Measurements from ENCODE around the gene SV2B. TPM values are rescaled to one million over a fixed set of nuclear protein-coding genes. Genes with fewer than 3 reads are reported as not detected.

The SV2B gene
- total RNA-seq, 2 donors from 2014 or later, result 6.5 to 8.8 TPM

GRCh38 chr15:91126080-91126479 is 26.0 kb downstream of the SV2B start:
- Mint-ChIP-seq H3K9me3 (no peaks in the 10 kb centered on the region), H3K4me3 (no peak overlapping the region), H3K27me3 (ENCODE audit: insufficient read depth) (peaks cover 24% of the 10 kb centered on the region), H3K36me3 (ENCODE audit: low read depth) (no peaks in the 10 kb centered on the region), H3K27ac (no peak overlapping the region), H3K4me1 (peaks cover 5% of the 10 kb centered on the region)
- H3K27ac ChIP-seq (ENCODE audit: low read depth, low read length), result no peak overlapping the region
- TF ChIP-seq CTCF (conservative IDR thresholded peaks at IDR 0.05), result no peak
- peaks cover 29% of the 10 kb centered on the region for H3K27me3 ChIP-seq (ENCODE audit: control insufficient read depth, insufficient read depth, low read length, poor library complexity, severe bottlenecking)
- H3K4me1 ChIP-seq (ENCODE audit: control insufficient read depth, insufficient read depth, low read length), result peaks cover 11% of the 10 kb centered on the region
- H3K36me3 ChIP-seq (ENCODE audit: control insufficient read depth, insufficient read depth, low read length), result no peaks in the 10 kb centered on the region
- no peak overlapping the region for H3K9ac ChIP-seq (ENCODE audit: extremely low read depth, low read length, poor library complexity, severe bottlenecking)
- no peaks in the 10 kb centered on the region for H3K9me3 ChIP-seq (ENCODE audit: control insufficient read depth, low read length)
- H3K4me3 ChIP-seq (ENCODE audit: low read length), result no peak overlapping the region
- DNase-seq, result no peak

GRCh38 chr15:91127236-91127955 is 27.3 kb downstream of the SV2B start:
- Histone ChIP-seq H3K27me3 (ENCODE audit: control insufficient read depth, insufficient read depth, low read length, poor library complexity, severe bottlenecking) (peaks cover 23% of the 10 kb centered on the region), H3K9me3 (ENCODE audit: control insufficient read depth, low read length) (no peaks in the 10 kb centered on the region), H3K4me3 (ENCODE audit: low read length) (no peak overlapping the region), H3K36me3 (ENCODE audit: control insufficient read depth, insufficient read depth, low read length) (no peaks in the 10 kb centered on the region), H3K27ac (ENCODE audit: low read depth, low read length) (no peak overlapping the region), H3K9ac (ENCODE audit: extremely low read depth, low read length, poor library complexity, severe bottlenecking) (no peak overlapping the region), H3K4me1 (ENCODE audit: control insufficient read depth, insufficient read depth, low read length) (peaks cover 11% of the 10 kb centered on the region)
- Mint-ChIP-seq H3K4me3 (no peak overlapping the region), H3K4me1 (peaks cover 5% of the 10 kb centered on the region), H3K9me3 (no peaks in the 10 kb centered on the region), H3K27ac (no peak overlapping the region), H3K27me3 (ENCODE audit: insufficient read depth) (peaks cover 17% of the 10 kb centered on the region), H3K36me3 (ENCODE audit: low read depth) (no peaks in the 10 kb centered on the region)
- 71 to 79% methylated on average over 6 to 7 of the region's 7 CpGs for WGBS, 2 experiments (ENCODE audit: insufficient coverage in 1 of 2, insufficient read length in 1 of 2)
- TF ChIP-seq CTCF (conservative IDR thresholded peaks at IDR 0.05), result no peak
- peak; percentile 46 for DNase-seq

GRCh38 chr15:91128016-91128415 is 28.0 kb downstream of the SV2B start:
- peaks cover 20% of the 10 kb centered on the region for H3K27me3 ChIP-seq (ENCODE audit: control insufficient read depth, insufficient read depth, low read length, poor library complexity, severe bottlenecking)
- H3K27ac Mint-ChIP-seq, result no peak overlapping the region
- TF ChIP-seq CTCF (conservative IDR thresholded peaks at IDR 0.05), result no peak
- peak; percentile 68 for DNase-seq
- no peaks in the 10 kb centered on the region for H3K36me3 Mint-ChIP-seq (ENCODE audit: low read depth)
- no peaks in the 10 kb centered on the region for H3K9me3 ChIP-seq (ENCODE audit: control insufficient read depth, low read length)
- H3K27me3 Mint-ChIP-seq (ENCODE audit: insufficient read depth), result peaks cover 12% of the 10 kb centered on the region
- H3K4me3 ChIP-seq (ENCODE audit: low read length), result no peak overlapping the region
- no peaks in the 10 kb centered on the region for H3K36me3 ChIP-seq (ENCODE audit: control insufficient read depth, insufficient read depth, low read length)
- 76 to 83% methylated on average over 2 to 4 of the region's 4 CpGs for WGBS, 2 experiments (ENCODE audit: insufficient coverage in 1 of 2, insufficient read length in 1 of 2)
- no peak overlapping the region for H3K9ac ChIP-seq (ENCODE audit: extremely low read depth, low read length, poor library complexity, severe bottlenecking)
- H3K4me3 Mint-ChIP-seq, result no peak overlapping the region
- no peaks in the 10 kb centered on the region for H3K9me3 Mint-ChIP-seq
- no peak overlapping the region for H3K27ac ChIP-seq (ENCODE audit: low read depth, low read length)
- H3K4me1 ChIP-seq (ENCODE audit: control insufficient read depth, insufficient read depth, low read length), result peaks cover 11% of the 10 kb centered on the region
- peaks cover 5% of the 10 kb centered on the region for H3K4me1 Mint-ChIP-seq
